Epidermal melanocyte (primary cell): ENCODE data around the gene FGF3.
"Not testable (repeated sequence)": the region's sequence is repeated elsewhere in the genome, so short reads cannot be mapped to it uniquely, and the experiment has no call there.

Experiments
- DNase-seq: peaks from one replicate; pipeline ENCODE4 v3.0.0; 2011; ENCODE audit warnings: low spot score; ENCODE audit not compliant: insufficient read length

Gene FGF3

GRCh38 chr11:69773626-69774353 lies 45.4 kb downstream of the FGF3 start:
- no peak for DNase-seq

- no peak for DNase-seq
Measured at GRCh38 chr11:69771466-69771865, 47.8 kb downstream of the FGF3 start.

DNA sequence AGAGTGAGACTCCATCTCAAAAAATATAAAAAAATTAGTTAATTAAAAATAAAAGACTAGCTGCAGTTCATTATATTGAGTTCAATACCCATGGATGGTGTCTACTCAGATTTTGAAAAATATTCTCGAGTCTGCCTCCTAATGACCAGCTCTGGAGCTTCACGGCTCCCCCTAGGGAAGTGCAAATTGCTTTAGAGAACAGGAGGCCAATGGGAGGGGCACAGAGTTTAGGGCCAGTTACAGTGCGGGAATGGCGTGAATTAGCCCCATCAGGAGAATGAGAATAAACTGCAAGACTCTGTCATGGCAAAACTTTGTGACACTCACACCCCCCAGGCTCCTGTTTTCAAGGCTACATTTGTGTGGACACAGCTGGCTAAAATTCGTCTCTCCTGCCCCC lies 48.7 kb downstream of the FGF3 start:
- DNase-seq: no peak

GRCh38 chr11:69765498-69765995 lies 53.7 kb downstream of the FGF3 start:
- DNase-seq: no peak

- not testable (repeated sequence) for DNase-seq
Measured at GRCh38 chr11:69764918-69765317, 54.3 kb downstream of the FGF3 start.

DNA sequence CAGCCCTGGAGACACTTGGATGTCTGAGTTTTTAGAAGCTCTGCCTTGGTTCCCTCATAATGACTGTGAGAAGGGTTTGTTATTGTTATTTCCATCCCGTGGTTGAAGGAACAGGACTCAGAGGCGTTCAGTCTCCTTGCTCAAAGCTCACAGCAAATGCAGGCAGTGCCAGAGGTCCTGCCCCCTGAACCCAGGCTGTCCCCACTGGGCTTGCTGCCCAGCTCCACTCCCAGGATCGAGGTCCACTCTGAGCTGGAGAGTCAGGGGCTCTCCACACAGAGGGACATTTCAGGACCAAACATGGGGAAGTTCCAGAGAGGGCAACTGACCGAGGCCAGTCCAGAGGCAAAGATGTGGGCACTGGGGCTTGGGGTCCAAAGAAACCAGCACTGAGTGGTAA lies 58.9 kb downstream of the FGF3 start:
- no peak for DNase-seq
